Measurements from ENCODE around the gene BEND6. TPM values are rescaled to one million over a fixed set of nuclear protein-coding genes. Genes with fewer than 3 reads are reported as not detected.

Gene BEND6
- total RNA-seq, 1 donor from 2014 or later = 1.3 TPM

DNA sequence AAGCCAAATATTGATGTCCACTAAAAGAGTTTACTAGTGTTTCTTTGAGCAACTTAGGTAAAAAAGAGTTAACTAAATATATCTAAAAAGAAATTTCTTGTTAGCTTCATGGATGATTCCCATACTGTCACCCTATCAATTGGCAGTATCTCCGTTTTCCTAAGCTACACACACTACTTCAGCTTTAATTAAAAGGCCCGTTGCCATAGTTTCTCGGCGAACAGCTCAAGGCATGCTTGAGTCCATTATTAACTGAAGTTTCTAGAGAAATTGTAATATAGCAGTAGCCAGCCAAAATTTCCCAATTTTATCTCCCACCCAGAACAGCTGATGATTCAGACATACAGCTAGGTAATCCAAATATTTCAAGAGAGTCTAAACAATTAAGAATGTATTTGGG lies 20.0 kb upstream of the BEND6 start:
- H3K4me1 Mint-ChIP-seq (ENCODE audit: unreplicated experiment) = peaks cover 3% of the 10 kb centered on the region
- H3K4me3 Mint-ChIP-seq = no peak overlapping the region
- no peaks in the 10 kb centered on the region for H3K27me3 Mint-ChIP-seq
- H3K27ac Mint-ChIP-seq = no peak overlapping the region
- TF ChIP-seq CTCF (conservative IDR thresholded peaks at IDR 0.05) = no peak
- DNase-seq (ENCODE audit: extremely low spot score, unreplicated experiment) = no peak
- H3K9me3 Mint-ChIP-seq = peaks cover 5% of the 10 kb centered on the region
- no peaks in the 10 kb centered on the region for H3K36me3 Mint-ChIP-seq

GRCh38 chr6:56936466-56936865 lies 18.4 kb upstream of the BEND6 start:
- TF ChIP-seq CTCF (conservative IDR thresholded peaks at IDR 0.05) = no peak
- Mint-ChIP-seq H3K27me3 (no peaks in the 10 kb centered on the region), H3K9me3 (peaks cover 5% of the 10 kb centered on the region), H3K4me3 (no peak overlapping the region), H3K4me1 (ENCODE audit: unreplicated experiment) (peaks cover 3% of the 10 kb centered on the region), H3K36me3 (no peaks in the 10 kb centered on the region), H3K27ac (no peak overlapping the region)
- no peak for DNase-seq (ENCODE audit: extremely low spot score, unreplicated experiment)

GRCh38 chr6:56938649-56939191 lies 16.2 kb upstream of the BEND6 start:
- Mint-ChIP-seq H3K27ac (no peak overlapping the region), H3K27me3 (no peaks in the 10 kb centered on the region), H3K4me1 (ENCODE audit: unreplicated experiment) (no peaks in the 10 kb centered on the region), H3K36me3 (no peaks in the 10 kb centered on the region), H3K4me3 (no peak overlapping the region), H3K9me3 (peaks cover 5% of the 10 kb centered on the region)
- TF ChIP-seq CTCF (conservative IDR thresholded peaks at IDR 0.05) = no peak
- no peak for DNase-seq (ENCODE audit: extremely low spot score, unreplicated experiment)

DNA sequence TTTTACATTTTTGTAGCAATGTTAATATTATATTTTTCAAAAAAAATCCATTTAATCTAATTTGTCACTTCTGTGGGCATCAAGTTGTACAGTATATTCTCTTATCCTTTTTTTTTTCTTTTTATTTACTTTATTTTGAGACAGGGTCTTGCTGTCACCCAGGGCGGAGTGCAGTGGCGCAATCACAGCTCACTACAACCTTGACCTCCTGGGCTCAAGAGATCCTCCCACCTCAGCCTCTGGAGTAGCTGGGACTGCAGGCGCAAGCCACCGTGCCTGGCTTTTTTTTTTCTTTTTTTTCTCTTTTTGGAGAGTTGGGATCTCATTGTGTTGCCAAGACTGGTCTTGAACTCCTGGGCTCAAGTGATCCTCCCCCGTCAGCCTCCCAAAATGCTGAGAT lies 14.4 kb upstream of the BEND6 start:
- H3K27ac Mint-ChIP-seq = no peak overlapping the region
- no peak overlapping the region for H3K4me3 Mint-ChIP-seq
- H3K4me1 Mint-ChIP-seq (ENCODE audit: unreplicated experiment) = no peaks in the 10 kb centered on the region
- DNase-seq (ENCODE audit: extremely low spot score, unreplicated experiment) = no peak
- H3K27me3 Mint-ChIP-seq = no peaks in the 10 kb centered on the region
- peaks cover 5% of the 10 kb centered on the region for H3K9me3 Mint-ChIP-seq
- no peak for TF ChIP-seq CTCF (conservative IDR thresholded peaks at IDR 0.05)
- no peaks in the 10 kb centered on the region for H3K36me3 Mint-ChIP-seq

DNA sequence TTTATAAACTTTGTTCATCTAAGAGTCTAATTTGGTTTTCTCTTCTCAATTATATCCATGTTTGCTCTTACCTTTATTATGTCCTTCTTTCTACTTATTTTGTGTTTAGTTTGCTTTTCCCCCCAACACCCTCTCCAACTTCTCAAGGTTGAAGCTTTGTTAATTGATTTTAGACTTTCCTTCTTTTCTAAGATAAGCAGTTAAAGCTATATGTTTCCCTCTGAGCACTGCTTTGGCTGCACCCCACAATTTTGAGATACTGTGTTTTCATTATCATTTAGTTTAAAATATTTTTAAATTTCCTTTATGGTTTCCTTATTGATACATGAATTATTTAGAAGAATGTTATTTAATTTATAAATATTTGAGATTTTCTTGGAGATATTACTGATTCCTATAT lies 13.9 kb upstream of the BEND6 start:
- H3K4me1 Mint-ChIP-seq (ENCODE audit: unreplicated experiment) = no peaks in the 10 kb centered on the region
- no peak overlapping the region for H3K27ac Mint-ChIP-seq
- no peak for TF ChIP-seq CTCF (conservative IDR thresholded peaks at IDR 0.05)
- H3K9me3 Mint-ChIP-seq = peaks cover 5% of the 10 kb centered on the region
- no peaks in the 10 kb centered on the region for H3K36me3 Mint-ChIP-seq
- H3K4me3 Mint-ChIP-seq = no peak overlapping the region
- DNase-seq (ENCODE audit: extremely low spot score, unreplicated experiment) = no peak
- peaks cover under 1% of the 10 kb centered on the region for H3K27me3 Mint-ChIP-seq

DNA sequence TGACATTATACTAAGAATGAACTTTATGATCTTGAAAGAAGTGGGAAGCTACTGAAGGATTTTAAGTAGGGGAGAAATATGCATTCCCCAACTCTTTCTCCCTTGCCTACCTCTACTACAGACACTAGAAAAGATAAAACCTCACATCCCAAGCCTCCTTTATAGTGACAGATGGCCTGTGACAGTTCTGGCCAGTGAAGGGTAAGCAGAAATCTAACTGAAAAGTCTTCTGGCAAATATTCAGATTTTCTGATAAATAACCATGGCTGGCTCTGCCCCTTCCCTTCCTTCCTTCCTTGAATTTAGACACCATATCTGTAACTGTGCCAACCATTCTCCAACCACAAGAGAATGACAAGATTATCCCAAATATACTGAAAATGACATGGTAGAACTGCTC lies 10.2 kb upstream of the BEND6 start:
- no peaks in the 10 kb centered on the region for H3K4me1 Mint-ChIP-seq (ENCODE audit: unreplicated experiment)
- no peak for DNase-seq (ENCODE audit: extremely low spot score, unreplicated experiment)
- no peak overlapping the region for H3K4me3 Mint-ChIP-seq
- H3K27me3 Mint-ChIP-seq = peaks cover 3% of the 10 kb centered on the region
- H3K36me3 Mint-ChIP-seq = no peaks in the 10 kb centered on the region
- no peak overlapping the region for H3K27ac Mint-ChIP-seq
- no peaks in the 10 kb centered on the region for H3K9me3 Mint-ChIP-seq
- TF ChIP-seq CTCF (conservative IDR thresholded peaks at IDR 0.05) = no peak

Data from type B pancreatic cell (in vitro differentiated cells).